Trophoblast cell (in vitro differentiated cells and primary cell): ENCODE measurements around the gene FBXL17.

ENCODE experiments used
- DNase-seq, 2 donors: peaks; one replicate each; pipeline ENCODE4 v3.0.0-alpha.2; 2016
- H2AFZ ChIP-seq: 2 replicates; pipeline ENCODE4 v1.6.1; 2013; ENCODE audit warnings: low read length, moderate library complexity, mild to moderate bottlenecking; ENCODE audit not compliant: insufficient read depth, poor library complexity
- H2AK5ac ChIP-seq: 2 replicates; pipeline ENCODE4 v1.6.1; 2013; ENCODE audit warnings: mild to moderate bottlenecking, low read length
- H2BK120ac ChIP-seq: 2 replicates; pipeline ENCODE4 v1.6.1; 2013; ENCODE audit warnings: low read length, mild to moderate bottlenecking, moderate library complexity; ENCODE audit not compliant: insufficient read depth, poor library complexity
- H2BK12ac ChIP-seq: 2 replicates; pipeline ENCODE4 v1.6.1; 2013; ENCODE audit warnings: mild to moderate bottlenecking, low read length, moderate library complexity
- H2BK5ac ChIP-seq: 2 replicates; pipeline ENCODE4 v1.6.1; 2013; ENCODE audit warnings: low read length, low read depth, moderate library complexity, mild to moderate bottlenecking; ENCODE audit not compliant: poor library complexity
- H3K14ac ChIP-seq: 2 replicates; pipeline ENCODE4 v1.6.1; 2013; ENCODE audit warnings: mild to moderate bottlenecking, low read length
- H3K18ac ChIP-seq: 2 replicates; pipeline ENCODE4 v1.6.1; 2013; ENCODE audit warnings: mild to moderate bottlenecking, low read length
- H3K23ac ChIP-seq: 2 replicates; pipeline ENCODE4 v1.6.1; 2013; ENCODE audit warnings: low read length
- H3K27ac ChIP-seq: 2 replicates; pipeline ENCODE4 v1.5.1; 2013; ENCODE audit warnings: low read depth, mild to moderate bottlenecking, inconsistent platforms, low read length, moderate library complexity
- H3K27me3 ChIP-seq: 2 replicates; pipeline ENCODE4 v1.6.1; 2013; ENCODE audit warnings: inconsistent platforms, mild to moderate bottlenecking, low read length, moderate library complexity; ENCODE audit not compliant: insufficient read depth
- H3K36me3 ChIP-seq, 2 experiments: 1 replicate in 1 of 2; 2 replicates in 1 of 2; pipeline ENCODE4 v1.6.1; 2013; ENCODE audit warnings: low read length in 2 of 2, mild to moderate bottlenecking in 2 of 2, moderate library complexity in 1 of 2; ENCODE audit not compliant: insufficient read depth in 2 of 2, control insufficient read depth in 1 of 2
- H3K4ac ChIP-seq: 2 replicates; pipeline ENCODE4 v1.6.1; 2013; ENCODE audit warnings: low read depth, mild to moderate bottlenecking, low read length, moderate library complexity
- H3K4me1 ChIP-seq, 2 experiments: 1 replicate in 1 of 2; 2 replicates in 1 of 2; pipeline ENCODE4 v1.6.1; 2013; ENCODE audit warnings: low read length in 2 of 2, mild to moderate bottlenecking in 2 of 2, moderate library complexity in 1 of 2; ENCODE audit not compliant: insufficient read depth in 2 of 2, control insufficient read depth in 1 of 2
- H3K4me2 ChIP-seq: 2 replicates; pipeline ENCODE4 v1.6.1; 2013; ENCODE audit warnings: inconsistent platforms, mild to moderate bottlenecking, low read length, moderate library complexity
- H3K4me3 ChIP-seq: 2 replicates; pipeline ENCODE4 v1.5.1; 2013; ENCODE audit warnings: mild to moderate bottlenecking, low read depth, low read length, inconsistent platforms
- H3K79me1 ChIP-seq: one replicate; pipeline ENCODE4 v1.6.1; 2013; ENCODE audit warnings: low read length
- H3K79me2 ChIP-seq: 2 replicates; pipeline ENCODE4 v1.6.1; 2013; ENCODE audit warnings: low read length, mild to moderate bottlenecking; ENCODE audit not compliant: control insufficient read depth, insufficient read depth, poor library complexity
- H3K9ac ChIP-seq: 2 replicates; pipeline ENCODE4 v1.6.1; 2013; ENCODE audit warnings: mild to moderate bottlenecking, low read length
- H3K9me3 ChIP-seq: 2 replicates; pipeline ENCODE4 v1.6.1; 2013; ENCODE audit warnings: low read depth, mild to moderate bottlenecking, control low read depth, inconsistent platforms, low read length; ENCODE audit not compliant: insufficient read depth
- H4K12ac ChIP-seq: 2 replicates; pipeline ENCODE4 v1.6.1; 2013; ENCODE audit warnings: low read depth, mild to moderate bottlenecking, low read length, moderate library complexity
- H4K8ac ChIP-seq: 2 replicates; pipeline ENCODE4 v1.6.1; 2013; ENCODE audit warnings: low read depth, mild to moderate bottlenecking, low read length, moderate library complexity
- H4K91ac ChIP-seq: one replicate; pipeline ENCODE4 v1.6.1; 2013; ENCODE audit warnings: low read depth, mild to moderate bottlenecking, low read length, moderate library complexity
- WGBS: extraction: QIAGEN DNeasy Blood & Tissue Kit; methylation state at CpG from one replicate; pipeline ENCODE4 v1.1.7; 2013; ENCODE audit warnings: missing lambda C conversion rate; ENCODE audit not compliant: insufficient read length, insufficient coverage; ENCODE audit errors: extremely low coverage; 5-methylcytosine and 5-hydroxymethylcytosine counted together

The FBXL17 gene

GRCh38 chr5:107964722-107965121 is 417.2 kb downstream of the FBXL17 start:
- H3K9ac ChIP-seq, result no peak overlapping the region
- H2BK12ac ChIP-seq, result no peak overlapping the region
- no peak overlapping the region for H3K4me2 ChIP-seq
- no peak overlapping the region for H3K4me3 ChIP-seq
- H3K18ac ChIP-seq, result no peak overlapping the region
- no peaks in the 10 kb centered on the region for H3K9me3 ChIP-seq
- no peak overlapping the region for H4K12ac ChIP-seq
- H3K23ac ChIP-seq, result no peak overlapping the region
- no peak overlapping the region for H4K91ac ChIP-seq
- no peak overlapping the region for H2BK5ac ChIP-seq
- no peak overlapping the region for H2AK5ac ChIP-seq
- no peak overlapping the region for H3K4ac ChIP-seq
- no peaks in the 10 kb centered on the region for H3K79me2 ChIP-seq
- H3K27ac ChIP-seq, result no peak overlapping the region
- no peak overlapping the region for H3K14ac ChIP-seq
- no peaks in the 10 kb centered on the region for H3K27me3 ChIP-seq
- no peak overlapping the region for H2BK120ac ChIP-seq
- H2AFZ ChIP-seq, result no peak overlapping the region
- H3K4me1 ChIP-seq, result no peaks in the 10 kb centered on the region
- no peak overlapping the region for H4K8ac ChIP-seq
- H3K79me1 ChIP-seq, result no peaks in the 10 kb centered on the region
- DNase-seq, result no peak
- no peaks in the 10 kb centered on the region for H3K36me3 ChIP-seq
- WGBS, result no CpG with 5 or more reads among the region's 1 CpG

DNA sequence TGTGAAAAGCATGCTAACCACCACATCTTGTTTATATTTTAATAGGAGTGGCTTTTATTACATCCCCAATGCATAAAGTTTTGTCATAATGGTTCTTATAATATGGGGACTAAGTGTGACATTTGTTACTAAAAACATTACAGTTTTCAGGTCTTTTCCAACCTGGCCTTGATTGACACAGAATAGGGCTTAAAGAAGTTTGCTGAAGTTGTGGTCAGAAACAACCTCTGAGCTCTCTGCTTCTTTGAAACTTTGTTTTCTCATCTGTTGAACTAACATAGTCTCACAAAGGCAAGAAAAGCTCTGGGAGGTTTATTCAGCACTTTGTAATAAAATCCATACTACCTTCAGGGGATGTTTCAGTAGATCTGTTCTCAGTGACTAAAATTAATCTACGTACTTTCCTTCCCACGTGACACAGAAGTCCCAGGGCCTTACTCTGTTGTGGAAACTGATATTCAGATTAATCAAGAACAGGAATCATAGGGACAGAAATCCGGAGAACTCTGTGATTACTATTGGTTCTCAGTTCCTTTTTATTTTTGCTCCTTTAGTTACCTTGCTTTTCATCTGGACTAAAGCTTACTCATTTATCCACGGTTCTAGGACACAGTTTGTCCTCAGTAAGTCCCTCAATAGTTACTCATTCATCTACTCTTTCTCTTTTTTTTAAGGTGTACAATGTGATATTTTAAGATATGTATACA is 422.2 kb downstream of the FBXL17 start:
- no peak overlapping the region for H4K12ac ChIP-seq
- no peak overlapping the region for H2BK120ac ChIP-seq
- no peak overlapping the region for H3K14ac ChIP-seq
- no peak overlapping the region for H2AFZ ChIP-seq
- no peak for DNase-seq
- no peak overlapping the region for H3K4me2 ChIP-seq
- H3K23ac ChIP-seq, result no peak overlapping the region
- H3K79me1 ChIP-seq, result no peaks in the 10 kb centered on the region
- no peaks in the 10 kb centered on the region for H3K4me1 ChIP-seq
- H3K9me3 ChIP-seq, result no peaks in the 10 kb centered on the region
- no peak overlapping the region for H3K4me3 ChIP-seq
- H4K8ac ChIP-seq, result no peak overlapping the region
- H3K27me3 ChIP-seq, result no peaks in the 10 kb centered on the region
- no peak overlapping the region for H2AK5ac ChIP-seq
- H3K18ac ChIP-seq, result no peak overlapping the region
- H3K4ac ChIP-seq, result no peak overlapping the region
- H3K36me3 ChIP-seq, result no peaks in the 10 kb centered on the region
- no peak overlapping the region for H2BK5ac ChIP-seq
- H4K91ac ChIP-seq, result no peak overlapping the region
- no peak overlapping the region for H3K9ac ChIP-seq
- H3K79me2 ChIP-seq, result no peaks in the 10 kb centered on the region
- H2BK12ac ChIP-seq, result no peak overlapping the region
- no CpG with 5 or more reads among the region's 4 CpGs for WGBS
- H3K27ac ChIP-seq, result no peak overlapping the region

- Histone ChIP-seq H4K91ac (no peak overlapping the region), H2AFZ (no peak overlapping the region), H3K18ac (no peak overlapping the region), H3K4me2 (no peak overlapping the region), H3K27me3 (no peaks in the 10 kb centered on the region), H3K27ac (no peak overlapping the region), H4K12ac (no peak overlapping the region), H2AK5ac (no peak overlapping the region), H3K4me1 (no peaks in the 10 kb centered on the region), H2BK120ac (no peak overlapping the region), H3K4me3 (no peak overlapping the region), H3K36me3 (no peaks in the 10 kb centered on the region), H3K9ac (no peak overlapping the region), H3K14ac (no peak overlapping the region), H3K23ac (no peak overlapping the region), H3K79me2 (no peaks in the 10 kb centered on the region), H2BK12ac (no peak overlapping the region), H2BK5ac (no peak overlapping the region), H3K79me1 (no peaks in the 10 kb centered on the region), H4K8ac (no peak overlapping the region), H3K4ac (no peak overlapping the region), H3K9me3 (no peaks in the 10 kb centered on the region)
- DNase-seq, result no peak
- no CpG with 5 or more reads among the region's 3 CpGs for WGBS
Observed at GRCh38 chr5:107958861-107959260, 423.0 kb downstream of the FBXL17 start.

DNA sequence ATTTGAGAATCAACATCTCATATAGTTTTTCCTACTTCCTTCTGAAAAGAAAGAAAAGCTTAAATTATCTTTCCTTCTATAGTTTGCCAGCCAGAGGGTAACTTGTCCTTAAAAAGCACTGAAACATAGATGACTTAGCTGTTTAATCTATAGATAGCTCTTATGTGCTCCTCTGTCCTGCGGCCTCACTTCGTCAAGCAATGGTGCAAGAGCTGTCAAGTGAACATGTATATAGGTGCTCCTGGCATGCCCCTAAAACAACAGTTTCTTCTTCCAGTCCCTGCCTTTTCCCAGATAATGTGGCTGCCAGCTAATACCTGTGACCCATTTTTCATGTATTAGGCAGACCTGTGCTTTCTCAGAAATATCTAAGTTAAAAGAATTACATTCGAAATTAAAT is 423.5 kb downstream of the FBXL17 start:
- no peaks in the 10 kb centered on the region for H3K36me3 ChIP-seq
- no peak overlapping the region for H3K27ac ChIP-seq
- no peak overlapping the region for H2BK120ac ChIP-seq
- no peak overlapping the region for H3K4me2 ChIP-seq
- no peak overlapping the region for H3K14ac ChIP-seq
- H3K4me3 ChIP-seq, result no peak overlapping the region
- H4K8ac ChIP-seq, result no peak overlapping the region
- WGBS, result no CpG with 5 or more reads among the region's 3 CpGs
- H3K23ac ChIP-seq, result no peak overlapping the region
- H3K4ac ChIP-seq, result no peak overlapping the region
- no peaks in the 10 kb centered on the region for H3K27me3 ChIP-seq
- H3K18ac ChIP-seq, result no peak overlapping the region
- H3K9me3 ChIP-seq, result no peaks in the 10 kb centered on the region
- H2AFZ ChIP-seq, result no peak overlapping the region
- no peak overlapping the region for H3K9ac ChIP-seq
- no peak overlapping the region for H2AK5ac ChIP-seq
- H3K4me1 ChIP-seq, result no peaks in the 10 kb centered on the region
- no peak overlapping the region for H2BK5ac ChIP-seq
- H2BK12ac ChIP-seq, result no peak overlapping the region
- no peaks in the 10 kb centered on the region for H3K79me2 ChIP-seq
- no peak for DNase-seq
- no peaks in the 10 kb centered on the region for H3K79me1 ChIP-seq
- no peak overlapping the region for H4K12ac ChIP-seq
- H4K91ac ChIP-seq, result no peak overlapping the region
